SK-N-SH treated with all-trans-retinoic acid at 6 μM for 48 hours (cell line): ENCODE measurements around the gene CFP.

Source experiments
- ATAC-seq: fragments of 200-7000 bp; cut with Tn5 transposase; 3 replicates; pipeline ENCODE4 v1.9.1; 2020; ENCODE audit warnings: mild to moderate bottlenecking, moderate library complexity
- ARNTL ChIP-seq: fragments of 450-650 bp; formaldehyde crosslinking; IDR thresholded peaks from 2 replicates; pipeline ENCODE4 v1.5.0; 2020; ENCODE audit warnings: low read depth, mild to moderate bottlenecking, moderate library complexity, borderline replicate concordance
- CREB5 ChIP-seq: fragments of 250-450 bp; sonication (Bioruptor Pico); IDR thresholded peaks from 2 replicates; pipeline ENCODE4 v1.5.1; 2020; ENCODE audit warnings: low read depth, mild to moderate bottlenecking, moderate library complexity
- CSDC2 ChIP-seq: fragments of 250-450 bp; sonication (Bioruptor Pico); IDR thresholded peaks from 2 replicates; pipeline ENCODE4 v1.5.0; 2020; ENCODE audit warnings: mild to moderate bottlenecking, moderate library complexity
- CSRNP3 ChIP-seq: fragments of 250-450 bp; sonication (Bioruptor Pico); IDR thresholded peaks from 2 replicates; pipeline ENCODE4 v1.5.1; 2021; ENCODE audit warnings: mild to moderate bottlenecking, moderate library complexity
- ESRRG ChIP-seq: fragments of 250-450 bp; sonication (Bioruptor Pico); IDR thresholded peaks from 2 replicates; pipeline ENCODE4 v1.6.1; 2021; ENCODE audit warnings: mild to moderate bottlenecking
- GLIS3 ChIP-seq: fragments of 250-450 bp; sonication (Bioruptor Pico); IDR thresholded peaks from 2 replicates; pipeline ENCODE4 v1.5.0; 2020; ENCODE audit warnings: mild to moderate bottlenecking, moderate library complexity
- OSR1 ChIP-seq: fragments of 250-450 bp; sonication (Bioruptor Pico); IDR thresholded peaks from 2 replicates; pipeline ENCODE4 v1.8.0; 2022; ENCODE audit warnings: moderate library complexity, mild to moderate bottlenecking, inconsistent platforms
- PPARA ChIP-seq: fragments of 250-450 bp; sonication (Bioruptor Pico); IDR thresholded peaks from 2 replicates; pipeline ENCODE4 v1.5.0; 2020; ENCODE audit warnings: mild to moderate bottlenecking, borderline replicate concordance
- RARB ChIP-seq: fragments of 250-450 bp; sonication (Bioruptor Pico); IDR thresholded peaks from 2 replicates; pipeline ENCODE4 v1.8.0; 2021; ENCODE audit warnings: mild to moderate bottlenecking, moderate library complexity
- SNAI2 ChIP-seq: fragments of 250-450 bp; sonication (Bioruptor Pico); IDR thresholded peaks from 2 replicates; pipeline ENCODE4 v1.5.0; 2020; ENCODE audit warnings: mild to moderate bottlenecking, moderate library complexity
- TCF4 ChIP-seq: fragments of 250-450 bp; sonication (Bioruptor Pico); IDR thresholded peaks from 2 replicates; pipeline ENCODE4 v1.8.0; 2021; ENCODE audit warnings: mild to moderate bottlenecking, moderate library complexity, borderline replicate concordance
- TOX ChIP-seq: fragments of 250-450 bp; sonication (Bioruptor Pico); IDR thresholded peaks from 2 replicates; pipeline ENCODE4 v1.8.0; 2021; ENCODE audit warnings: mild to moderate bottlenecking, moderate library complexity, borderline replicate concordance
- ZFP3 ChIP-seq: fragments of 250-450 bp; sonication (Bioruptor Pico); IDR thresholded peaks from 2 replicates; pipeline ENCODE4 v1.5.0; 2020; ENCODE audit warnings: mild to moderate bottlenecking, moderate library complexity
- ZFP30 ChIP-seq: fragments of 450-650 bp; formaldehyde crosslinking; IDR thresholded peaks from 2 replicates; pipeline ENCODE4 v1.5.0; 2022; ENCODE audit warnings: mild to moderate bottlenecking, moderate library complexity
- ZNF565 ChIP-seq: fragments of 450-650 bp; formaldehyde crosslinking; conservative IDR thresholded peaks from 2 replicates; pipeline ENCODE4 v1.5.0; 2020; ENCODE audit warnings: low read depth, mild to moderate bottlenecking, moderate library complexity
- ZNF70 ChIP-seq: fragments of 450-650 bp; formaldehyde crosslinking; IDR thresholded peaks from 2 replicates; pipeline ENCODE4 v1.5.0; 2020; ENCODE audit warnings: mild to moderate bottlenecking, moderate library complexity
- ZNF8 ChIP-seq: fragments of 450-650 bp; formaldehyde crosslinking; IDR thresholded peaks from 2 replicates; pipeline ENCODE4 v1.5.0; 2020; ENCODE audit warnings: mild to moderate bottlenecking, moderate library complexity
- TF ChIP-seq, protein P1 (sequence below): fragments of 250-450 bp; sonication (Bioruptor Pico); IDR thresholded peaks from 2 replicates; pipeline ENCODE4 v1.5.0; 2020; ENCODE audit warnings: mild to moderate bottlenecking, moderate library complexity
- TF ChIP-seq, protein P2 (sequence below): fragments of 250-450 bp; sonication (Bioruptor Pico); IDR thresholded peaks from 2 replicates; pipeline ENCODE4 v1.8.0; 2021; ENCODE audit warnings: low read depth, mild to moderate bottlenecking, moderate library complexity, borderline replicate concordance
- TF ChIP-seq, protein P3 (sequence below): fragments of 250-450 bp; sonication (Bioruptor Pico); IDR thresholded peaks from 2 replicates; pipeline ENCODE4 v1.8.0; 2020; ENCODE audit warnings: mild to moderate bottlenecking, moderate library complexity, borderline replicate concordance

The CFP gene

GRCh38 chrX:47581731-47582647 lies 47.7 kb downstream of the CFP start, which contains the start of gene TIMP1:
TSS of gene TIMP1 (plus strand) at chrX:47582436. CDS start at chrX:47583416, 980 bp downstream.
- peak; percentile 98 for ATAC-seq
- TF ChIP-seq SNAI2 (CRISPR knock-in tag) (no peak), OSR1 (CRISPR knock-in tag) (no peak), ZFP30 (CRISPR knock-in tag) (no peak), ARNTL (CRISPR knock-in tag) (no peak), CSRNP3 (no peak), ZNF565 (no peak), TCF4 (CRISPR knock-in tag) (no peak), RARB (CRISPR knock-in tag) (no peak)
- TF ChIP-seq, protein P1, sequence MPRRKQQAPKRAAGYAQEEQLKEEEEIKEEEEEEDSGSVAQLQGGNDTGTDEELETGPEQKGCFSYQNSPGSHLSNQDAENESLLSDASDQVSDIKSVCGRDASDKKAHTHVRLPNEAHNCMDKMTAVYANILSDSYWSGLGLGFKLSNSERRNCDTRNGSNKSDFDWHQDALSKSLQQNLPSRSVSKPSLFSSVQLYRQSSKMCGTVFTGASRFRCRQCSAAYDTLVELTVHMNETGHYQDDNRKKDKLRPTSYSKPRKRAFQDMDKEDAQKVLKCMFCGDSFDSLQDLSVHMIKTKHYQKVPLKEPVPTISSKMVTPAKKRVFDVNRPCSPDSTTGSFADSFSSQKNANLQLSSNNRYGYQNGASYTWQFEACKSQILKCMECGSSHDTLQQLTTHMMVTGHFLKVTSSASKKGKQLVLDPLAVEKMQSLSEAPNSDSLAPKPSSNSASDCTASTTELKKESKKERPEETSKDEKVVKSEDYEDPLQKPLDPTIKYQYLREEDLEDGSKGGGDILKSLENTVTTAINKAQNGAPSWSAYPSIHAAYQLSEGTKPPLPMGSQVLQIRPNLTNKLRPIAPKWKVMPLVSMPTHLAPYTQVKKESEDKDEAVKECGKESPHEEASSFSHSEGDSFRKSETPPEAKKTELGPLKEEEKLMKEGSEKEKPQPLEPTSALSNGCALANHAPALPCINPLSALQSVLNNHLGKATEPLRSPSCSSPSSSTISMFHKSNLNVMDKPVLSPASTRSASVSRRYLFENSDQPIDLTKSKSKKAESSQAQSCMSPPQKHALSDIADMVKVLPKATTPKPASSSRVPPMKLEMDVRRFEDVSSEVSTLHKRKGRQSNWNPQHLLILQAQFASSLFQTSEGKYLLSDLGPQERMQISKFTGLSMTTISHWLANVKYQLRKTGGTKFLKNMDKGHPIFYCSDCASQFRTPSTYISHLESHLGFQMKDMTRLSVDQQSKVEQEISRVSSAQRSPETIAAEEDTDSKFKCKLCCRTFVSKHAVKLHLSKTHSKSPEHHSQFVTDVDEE: no peak

DNA sequence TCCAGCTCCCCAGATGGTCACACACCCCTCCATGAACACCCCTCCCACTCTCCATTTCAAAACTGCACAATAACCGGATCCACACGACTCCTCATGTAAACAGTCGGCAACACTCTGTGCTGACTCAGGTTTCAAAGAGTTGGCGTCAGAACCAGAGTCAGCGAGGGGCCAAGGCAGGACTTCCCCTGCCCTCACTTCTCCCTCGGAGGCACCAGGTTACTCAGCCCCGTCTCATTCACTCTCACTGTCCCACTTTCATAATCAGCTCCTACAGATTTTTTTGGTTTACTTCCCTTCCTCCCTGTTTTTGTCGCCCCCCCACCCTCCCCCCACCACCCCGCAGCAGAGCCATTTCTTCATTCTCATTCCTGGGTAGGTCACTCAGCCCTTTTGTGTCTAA lies 50.2 kb downstream of the CFP start:
- TF ChIP-seq ZNF70 (CRISPR knock-in tag) (no peak), RARB (CRISPR knock-in tag) (no peak), ZNF8 (CRISPR knock-in tag) (no peak), TOX (CRISPR knock-in tag) (no peak), TCF4 (CRISPR knock-in tag) (no peak), ZFP3 (no peak), ZFP30 (CRISPR knock-in tag) (no peak), ARNTL (CRISPR knock-in tag) (no peak), ESRRG (no peak), PPARA (CRISPR knock-in tag) (no peak), SNAI2 (CRISPR knock-in tag) (no peak), GLIS3 (no peak), CSDC2 (CRISPR knock-in tag) (no peak), OSR1 (CRISPR knock-in tag) (no peak), CSRNP3 (no peak), CREB5 (CRISPR knock-in tag) (no peak)
- TF ChIP-seq, protein P1: no peak
- TF ChIP-seq, protein P2, sequence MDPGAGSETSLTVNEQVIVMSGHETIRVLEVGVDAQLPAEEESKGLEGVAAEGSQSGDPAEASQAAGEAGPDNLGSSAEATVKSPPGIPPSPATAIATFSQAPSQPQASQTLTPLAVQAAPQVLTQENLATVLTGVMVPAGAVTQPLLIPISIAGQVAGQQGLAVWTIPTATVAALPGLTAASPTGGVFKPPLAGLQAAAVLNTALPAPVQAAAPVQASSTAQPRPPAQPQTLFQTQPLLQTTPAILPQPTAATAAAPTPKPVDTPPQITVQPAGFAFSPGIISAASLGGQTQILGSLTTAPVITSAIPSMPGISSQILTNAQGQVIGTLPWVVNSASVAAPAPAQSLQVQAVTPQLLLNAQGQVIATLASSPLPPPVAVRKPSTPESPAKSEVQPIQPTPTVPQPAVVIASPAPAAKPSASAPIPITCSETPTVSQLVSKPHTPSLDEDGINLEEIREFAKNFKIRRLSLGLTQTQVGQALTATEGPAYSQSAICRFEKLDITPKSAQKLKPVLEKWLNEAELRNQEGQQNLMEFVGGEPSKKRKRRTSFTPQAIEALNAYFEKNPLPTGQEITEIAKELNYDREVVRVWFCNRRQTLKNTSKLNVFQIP (CRISPR knock-in tag): no peak
- TF ChIP-seq, protein P3, sequence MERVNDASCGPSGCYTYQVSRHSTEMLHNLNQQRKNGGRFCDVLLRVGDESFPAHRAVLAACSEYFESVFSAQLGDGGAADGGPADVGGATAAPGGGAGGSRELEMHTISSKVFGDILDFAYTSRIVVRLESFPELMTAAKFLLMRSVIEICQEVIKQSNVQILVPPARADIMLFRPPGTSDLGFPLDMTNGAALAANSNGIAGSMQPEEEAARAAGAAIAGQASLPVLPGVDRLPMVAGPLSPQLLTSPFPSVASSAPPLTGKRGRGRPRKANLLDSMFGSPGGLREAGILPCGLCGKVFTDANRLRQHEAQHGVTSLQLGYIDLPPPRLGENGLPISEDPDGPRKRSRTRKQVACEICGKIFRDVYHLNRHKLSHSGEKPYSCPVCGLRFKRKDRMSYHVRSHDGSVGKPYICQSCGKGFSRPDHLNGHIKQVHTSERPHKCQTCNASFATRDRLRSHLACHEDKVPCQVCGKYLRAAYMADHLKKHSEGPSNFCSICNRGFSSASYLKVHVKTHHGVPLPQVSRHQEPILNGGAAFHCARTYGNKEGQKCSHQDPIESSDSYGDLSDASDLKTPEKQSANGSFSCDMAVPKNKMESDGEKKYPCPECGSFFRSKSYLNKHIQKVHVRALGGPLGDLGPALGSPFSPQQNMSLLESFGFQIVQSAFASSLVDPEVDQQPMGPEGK (CRISPR knock-in tag): no peak
- no peak for ATAC-seq
